Omental fat pad (tissue), 4 donors: Measurements from ENCODE around the gene FZD8. TPM values are rescaled to one million over a fixed set of nuclear protein-coding genes. Genes with fewer than 3 reads are reported as not detected.

Experiments
- ATAC-seq: fragments of 150-250 bp; one replicate; pipeline ENCODE4 v1.9.1; 2016; ENCODE audit warnings: mild to moderate bottlenecking, moderate library complexity; ENCODE audit not compliant: low FRiP score
- DNase-seq: peaks from one replicate; pipeline ENCODE4 v3.0.0-alpha.2; 2019; ENCODE audit warnings: low spot score
- CTCF ChIP-seq, 3 donors: fragments of 450-650 bp; IDR thresholded peaks; one replicate each; pipeline ENCODE4 v1.5.1; 2016 to 2017; ENCODE audit warnings: antibody characterized with exemption in 3 of 3, mild to moderate bottlenecking in 3 of 3, moderate library complexity in 2 of 3
- total RNA-seq, 4 donors: library from RNA; depleted of rRNA; stranded (reverse); fragments of >200 nt; gene quantifications; one replicate each; pipeline ENCODE4 v1.1.0, GENCODE V29; 2016

FZD8 gene
- total RNA-seq, 4 donors from 2014 or later: 3.8 to 7.1 (median 5.1) TPM

- ATAC-seq (no peak), DNase-seq (no peak)
- no peak for TF ChIP-seq CTCF (IDR thresholded peaks at IDR 0.05)
Observed at GRCh38 chr10:35614312-35614711, 27.8 kb downstream of the FZD8 start.

DNA sequence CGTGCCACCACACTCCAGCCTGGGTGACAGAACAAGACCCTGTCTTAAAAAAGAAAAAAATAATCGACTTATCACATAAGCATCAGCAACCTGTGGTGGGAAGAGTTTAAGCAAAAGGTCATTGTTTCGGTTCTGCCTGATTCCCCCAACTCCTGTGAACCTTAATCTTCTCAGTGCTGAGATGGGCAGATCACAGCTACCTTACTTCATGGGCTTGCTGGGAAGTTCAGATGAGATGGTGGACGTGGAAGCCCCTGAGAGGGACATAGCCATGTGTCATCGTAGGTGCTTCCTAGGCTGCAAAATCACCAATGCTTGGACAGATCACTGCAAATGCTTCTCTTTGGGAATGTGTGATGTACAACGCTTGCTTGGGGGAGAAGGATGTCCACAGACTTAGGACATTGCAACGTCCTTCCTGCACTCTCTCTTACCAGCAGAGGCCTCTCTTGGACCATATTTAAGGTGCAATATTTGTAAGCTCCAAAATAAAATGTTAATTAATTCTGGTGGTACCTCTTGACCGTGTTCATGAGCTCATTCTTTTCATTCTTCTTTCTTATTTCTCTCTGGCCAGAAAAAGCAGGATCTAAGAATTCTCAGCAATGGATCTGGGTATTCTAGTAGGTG is 28.4 kb downstream of the FZD8 start:
- no peak for TF ChIP-seq CTCF (IDR thresholded peaks at IDR 0.05)
- ATAC-seq: no peak
- no peak for DNase-seq

DNA sequence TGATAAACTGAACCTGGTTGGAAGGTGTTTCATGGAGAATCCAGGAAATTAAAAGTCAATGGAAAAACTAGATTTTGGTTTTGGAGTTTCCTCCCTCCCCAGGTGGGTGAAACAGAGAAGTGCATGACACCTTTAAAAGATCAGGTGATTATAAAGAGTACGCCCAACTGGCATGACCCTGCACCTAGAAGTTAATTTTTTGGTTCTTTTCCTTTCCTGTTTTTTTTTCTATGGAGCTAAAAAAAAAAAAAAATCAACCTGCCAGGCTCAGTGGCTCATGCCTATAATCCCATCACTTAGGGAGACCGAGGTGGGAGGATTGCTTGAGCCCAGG is 29.0 kb downstream of the FZD8 start:
- no peak for ATAC-seq
- TF ChIP-seq CTCF (IDR thresholded peaks at IDR 0.05): no peak
- no peak for DNase-seq

- ATAC-seq (no peak), DNase-seq (no peak)
- no peak for TF ChIP-seq CTCF (IDR thresholded peaks at IDR 0.05)
Observed at GRCh38 chr10:35612385-35613106, 29.6 kb downstream of the FZD8 start.

DNA sequence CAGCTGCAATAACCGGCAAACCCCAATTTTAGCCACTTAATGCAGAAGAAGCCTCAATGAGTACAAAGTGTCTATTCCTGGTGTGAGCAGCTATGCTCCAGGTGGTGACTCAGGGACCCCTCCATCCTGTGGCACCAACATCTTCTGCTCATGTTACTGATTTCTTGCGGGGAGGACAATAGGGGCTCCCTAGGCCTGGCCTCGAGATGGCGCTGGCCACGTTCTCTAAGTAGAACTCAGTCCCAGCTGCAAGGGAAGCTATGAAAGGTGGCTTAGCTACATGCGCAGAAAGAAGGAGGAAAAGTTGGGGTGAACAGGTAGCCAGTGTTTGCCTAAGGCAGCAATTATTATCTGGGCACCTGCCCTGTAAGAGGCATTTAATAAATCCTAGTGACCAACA is 30.3 kb downstream of the FZD8 start:
- DNase-seq (no peak), ATAC-seq (no peak)
- TF ChIP-seq CTCF (IDR thresholded peaks at IDR 0.05): no peak

- ATAC-seq: no peak
- DNase-seq: no peak
- no peak for TF ChIP-seq CTCF (IDR thresholded peaks at IDR 0.05)
Observed at GRCh38 chr10:35608328-35608672, 33.8 kb downstream of the FZD8 start.
